Gastroesophageal sphincter (tissue), 3 donors: ENCODE data around the gene TMEM82.

Experiments used
- POLR2A ChIP-seq, 2 donors: fragments of 450-650 bp; IDR thresholded peaks; one replicate each; pipeline ENCODE4 v1.6.1; 2017; ENCODE audit warnings: antibody characterized with exemption in 2 of 2, mild to moderate bottlenecking in 2 of 2, moderate library complexity in 1 of 2
- TF ChIP-seq, protein P1 (sequence below), 4 experiments: fragments of 200-600 bp in 2 of 4; fragments of 450-650 bp in 2 of 4; sonication (generic) in 1 of 4; IDR thresholded peaks; one replicate each; pipeline ENCODE4 v1.5.1; 2017 to 2019; ENCODE audit warnings: antibody characterized with exemption in 4 of 4, mild to moderate bottlenecking in 2 of 4, moderate library complexity in 2 of 4

DNA sequence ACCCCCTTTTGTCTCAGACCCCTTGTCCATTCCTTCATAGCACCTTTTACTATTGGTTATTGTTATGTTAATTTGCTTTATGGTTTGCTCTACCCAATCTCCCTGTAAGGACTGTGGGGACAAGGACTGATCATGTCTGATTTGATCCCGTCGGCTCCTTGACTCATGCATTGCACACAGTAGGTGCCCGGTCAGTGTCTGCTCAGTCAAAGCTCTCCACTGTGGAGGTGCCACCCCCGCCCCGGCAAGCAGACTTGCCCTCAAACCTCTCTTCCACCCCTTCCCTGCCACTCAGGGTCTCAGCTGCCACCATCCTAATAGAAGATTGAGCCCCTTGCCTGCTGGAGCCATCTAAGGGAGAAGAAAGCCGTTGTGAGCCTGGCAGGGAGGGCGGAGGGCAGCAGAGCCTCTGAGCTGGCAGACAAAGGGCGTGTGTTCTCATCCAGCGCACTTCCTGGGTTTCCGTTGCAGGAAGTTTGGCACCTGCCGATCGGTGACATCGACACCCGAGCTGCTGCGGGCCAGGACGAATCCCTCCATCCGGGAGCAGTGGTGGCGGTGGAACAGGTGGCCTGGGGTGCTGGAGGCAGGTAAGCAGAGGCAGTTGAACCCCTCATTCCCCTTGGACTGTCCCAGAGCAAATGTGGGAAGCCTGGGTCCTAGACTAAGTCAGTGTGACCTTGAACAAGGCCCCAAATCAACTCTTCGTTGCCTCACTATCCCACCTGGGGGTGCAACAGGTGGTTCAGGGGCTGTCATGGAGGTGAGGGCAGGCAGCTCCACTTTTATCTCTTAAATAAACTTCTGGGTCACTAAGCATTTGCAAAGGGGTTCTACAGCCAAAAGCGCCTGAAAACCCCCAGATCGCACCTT, 14.1 kb downstream of the TMEM82 start:
- no peak for TF ChIP-seq POLR2A (IDR thresholded peaks at IDR 0.05)
- TF ChIP-seq, protein P1, sequence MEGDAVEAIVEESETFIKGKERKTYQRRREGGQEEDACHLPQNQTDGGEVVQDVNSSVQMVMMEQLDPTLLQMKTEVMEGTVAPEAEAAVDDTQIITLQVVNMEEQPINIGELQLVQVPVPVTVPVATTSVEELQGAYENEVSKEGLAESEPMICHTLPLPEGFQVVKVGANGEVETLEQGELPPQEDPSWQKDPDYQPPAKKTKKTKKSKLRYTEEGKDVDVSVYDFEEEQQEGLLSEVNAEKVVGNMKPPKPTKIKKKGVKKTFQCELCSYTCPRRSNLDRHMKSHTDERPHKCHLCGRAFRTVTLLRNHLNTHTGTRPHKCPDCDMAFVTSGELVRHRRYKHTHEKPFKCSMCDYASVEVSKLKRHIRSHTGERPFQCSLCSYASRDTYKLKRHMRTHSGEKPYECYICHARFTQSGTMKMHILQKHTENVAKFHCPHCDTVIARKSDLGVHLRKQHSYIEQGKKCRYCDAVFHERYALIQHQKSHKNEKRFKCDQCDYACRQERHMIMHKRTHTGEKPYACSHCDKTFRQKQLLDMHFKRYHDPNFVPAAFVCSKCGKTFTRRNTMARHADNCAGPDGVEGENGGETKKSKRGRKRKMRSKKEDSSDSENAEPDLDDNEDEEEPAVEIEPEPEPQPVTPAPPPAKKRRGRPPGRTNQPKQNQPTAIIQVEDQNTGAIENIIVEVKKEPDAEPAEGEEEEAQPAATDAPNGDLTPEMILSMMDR (IDR thresholded peaks at IDR 0.05): no peak
